AG08395 (cell line): ENCODE measurements around the gene PRKCG.

Experiments
- DNase-seq: peaks from one replicate; pipeline ENCODE4 v3.0.0; 2012; ENCODE audit warnings: mixed read lengths, low spot score

The PRKCG gene

DNA sequence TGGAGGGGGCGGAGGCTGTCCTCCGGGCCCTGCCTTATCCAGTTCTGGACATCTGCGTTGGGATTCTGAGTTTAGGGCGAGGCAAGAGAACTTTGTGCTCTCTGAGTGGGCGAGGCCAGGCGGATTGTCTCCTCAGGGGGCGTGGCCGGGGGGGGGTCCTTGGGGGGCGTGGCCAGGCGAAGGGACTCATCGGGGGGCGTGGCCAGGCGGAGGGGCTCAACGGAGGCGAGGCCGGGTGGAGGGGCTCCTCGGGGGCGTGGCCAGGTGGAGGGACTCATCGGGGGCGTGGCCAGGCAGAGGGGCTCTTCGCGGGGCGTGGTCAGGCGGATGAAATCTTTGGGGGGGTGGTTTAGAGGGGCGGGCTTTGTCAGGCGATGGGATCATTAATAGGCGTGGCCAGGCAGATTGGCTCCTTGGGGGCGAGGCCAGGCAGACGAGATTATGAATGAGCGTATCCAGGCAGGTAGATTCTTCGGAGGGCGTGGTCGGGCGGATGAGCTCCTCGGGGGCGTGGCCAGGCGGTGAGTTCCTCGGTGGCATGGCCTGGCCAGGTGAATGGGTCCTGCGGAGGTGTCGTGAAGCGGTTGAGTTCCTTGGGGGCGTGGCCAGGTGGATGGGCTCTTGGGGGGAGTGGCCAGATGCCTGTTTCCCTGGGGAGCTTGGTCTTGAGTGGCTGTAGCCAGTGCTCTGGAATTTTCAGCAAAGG, 16.8 kb downstream of the PRKCG start:
- DNase-seq = no peak

GRCh38 chr19:53900191-53900860, 18.3 kb downstream of the PRKCG start:
- DNase-seq = no peak

GRCh38 chr19:53903055-53903680, 21.2 kb downstream of the PRKCG start:
- peak; percentile 40 for DNase-seq

- DNase-seq = no peak
These were observed 22.9 kb downstream of the PRKCG start for GRCh38 chr19:53904909-53905308.

GRCh38 chr19:53905787-53906186, 23.8 kb downstream of the PRKCG start:
- no peak for DNase-seq

DNA sequence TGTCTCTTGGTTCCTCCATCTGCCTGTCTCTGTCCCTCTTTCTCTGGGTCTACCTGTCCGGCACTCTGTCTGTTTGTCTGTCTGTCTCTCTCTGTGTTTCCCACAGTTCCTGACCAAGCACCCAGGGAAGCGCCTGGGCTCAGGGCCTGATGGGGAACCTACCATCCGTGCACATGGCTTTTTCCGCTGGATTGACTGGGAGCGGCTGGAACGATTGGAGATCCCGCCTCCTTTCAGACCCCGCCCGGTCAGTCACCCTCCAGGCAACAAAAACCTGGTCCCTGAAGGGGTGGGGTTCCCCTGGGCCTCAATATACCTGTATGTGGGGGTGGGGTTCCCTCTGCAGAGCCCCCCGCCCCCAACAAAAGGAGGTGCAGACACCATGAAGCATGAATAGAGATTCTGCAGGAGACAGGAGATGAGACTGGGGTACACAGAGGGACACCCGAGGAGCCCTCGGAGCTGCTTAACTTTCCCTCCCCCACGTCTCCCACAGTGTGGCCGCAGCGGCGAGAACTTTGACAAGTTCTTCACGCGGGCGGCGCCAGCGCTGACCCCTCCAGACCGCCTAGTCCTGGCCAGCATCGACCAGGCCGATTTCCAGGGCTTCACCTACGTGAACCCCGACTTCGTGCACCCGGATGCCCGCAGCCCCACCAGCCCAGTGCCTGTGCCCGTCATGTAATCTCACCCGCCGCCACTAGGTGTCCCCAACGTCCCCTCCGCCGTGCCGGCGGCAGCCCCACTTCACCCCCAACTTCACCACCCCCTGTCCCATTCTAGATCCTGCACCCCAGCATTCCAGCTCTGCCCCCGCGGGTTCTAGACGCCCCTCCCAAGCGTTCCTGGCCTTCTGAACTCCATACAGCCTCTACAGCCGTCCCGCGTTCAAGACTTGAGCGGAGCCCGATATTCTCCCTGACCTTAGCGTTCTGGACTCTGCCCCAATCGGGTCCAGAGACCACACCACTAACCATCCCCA, 24.5 kb downstream of the PRKCG start:
- DNase-seq = peak; percentile 79

GRCh38 chr19:53907193-53907581, 25.2 kb downstream of the PRKCG start:
- no peak for DNase-seq

GRCh38 chr19:53907690-53908089, 25.7 kb downstream of the PRKCG start:
- no peak for DNase-seq

DNA sequence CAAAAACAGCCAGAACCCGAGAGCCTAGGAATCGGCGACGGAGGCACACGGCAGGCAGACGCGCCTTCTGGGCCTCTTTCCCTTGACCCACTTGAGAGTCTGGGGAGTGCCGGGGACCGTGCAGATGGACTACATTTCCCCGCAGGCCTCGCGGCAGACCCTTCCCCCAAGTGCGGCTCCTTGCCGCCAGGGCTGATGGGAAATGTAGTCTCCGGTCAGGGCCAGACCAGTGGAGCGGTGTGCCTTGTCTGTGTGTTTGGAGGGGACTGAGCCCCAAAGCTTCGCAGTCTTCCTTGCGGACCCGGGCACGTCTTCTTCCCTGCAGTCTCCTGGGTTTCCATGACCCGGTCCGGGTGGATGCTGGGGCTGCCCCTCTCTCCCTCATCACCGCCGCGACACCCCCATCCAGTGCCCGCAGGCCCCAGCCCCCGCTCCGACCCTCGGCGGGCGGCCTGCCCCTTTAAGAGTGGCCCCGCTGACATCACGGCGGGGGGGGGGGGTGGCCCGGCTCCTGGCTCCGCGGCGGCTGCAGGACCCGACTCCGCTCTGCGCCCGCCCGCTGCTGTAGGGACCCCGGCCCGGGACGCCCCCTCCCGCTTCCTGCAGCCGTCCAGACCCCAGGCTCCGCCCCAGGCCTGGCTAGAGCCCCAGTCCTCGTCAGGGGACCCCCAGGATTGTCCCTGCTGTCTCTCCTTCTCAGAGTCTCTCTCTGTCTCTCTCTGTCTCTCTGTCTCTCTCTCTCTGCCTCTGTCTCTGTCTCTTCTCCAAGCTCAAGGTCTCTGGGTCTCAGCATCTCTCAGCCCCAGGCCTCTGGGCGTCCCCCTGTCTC, 26.3 kb downstream of the PRKCG start:
- DNase-seq = peak; percentile 56

GRCh38 chr19:53908935-53909415, 27.0 kb downstream of the PRKCG start, which contains the start of gene CACNG7:
Gene CACNG7, plus strand, starts transcription at chr19:53909278. Its CDS starts 3,554 bp downstream, at chr19:53912832.
- DNase-seq = no peak

DNA sequence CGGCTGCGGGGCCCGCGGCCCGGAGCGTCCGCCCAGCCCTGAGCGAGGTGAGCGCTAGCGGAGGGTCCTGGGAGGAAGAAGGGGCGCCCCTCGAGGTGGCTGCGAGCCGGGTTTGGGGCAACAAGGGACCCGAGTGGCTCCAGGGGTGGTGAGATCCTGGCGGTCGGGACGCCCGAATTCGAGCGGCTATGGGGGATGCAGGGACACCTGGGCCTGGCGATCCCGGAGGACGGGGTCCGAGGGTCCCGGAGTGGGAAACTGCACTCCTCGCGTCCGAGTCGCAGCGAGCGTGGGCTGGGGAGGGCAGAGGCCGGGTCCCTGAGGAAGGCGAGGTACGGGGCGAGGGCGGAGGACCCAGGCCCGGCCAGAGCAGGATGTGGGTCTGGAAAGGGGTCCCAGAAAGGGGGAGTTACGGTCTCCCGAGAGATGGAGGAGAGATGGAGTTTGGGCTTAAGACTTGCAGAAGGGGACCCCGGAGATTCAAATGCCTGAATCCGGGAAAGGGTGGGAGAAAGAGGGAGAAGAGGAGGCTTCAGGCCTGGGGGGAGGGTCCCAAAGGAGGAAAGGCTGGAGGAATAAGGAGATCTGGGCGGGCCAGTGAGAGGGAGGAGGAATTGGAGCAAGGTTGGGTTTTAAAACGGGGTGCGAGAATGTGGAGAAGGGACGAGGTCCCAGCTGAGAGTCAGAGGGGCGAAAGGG, 27.6 kb downstream of the PRKCG start:
- no peak for DNase-seq

DNA sequence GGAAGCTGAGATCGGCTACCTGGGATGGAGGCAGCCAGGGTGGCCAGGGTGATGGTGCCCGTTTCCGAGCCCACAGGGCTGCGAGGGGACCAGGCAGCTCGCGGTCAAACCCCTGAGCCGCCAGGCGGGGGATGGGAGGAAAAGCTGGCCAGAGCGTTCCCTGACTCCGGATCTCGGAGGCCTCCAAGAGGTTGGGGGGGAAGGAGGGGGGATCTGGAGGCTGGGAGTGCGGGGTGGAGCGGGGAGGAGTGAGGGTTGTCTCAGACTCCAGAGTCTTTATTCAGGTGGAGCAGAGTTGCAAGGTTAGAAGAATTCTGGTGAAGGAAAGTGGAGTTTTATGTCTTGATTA, 28.1 kb downstream of the PRKCG start:
- no peak for DNase-seq

DNA sequence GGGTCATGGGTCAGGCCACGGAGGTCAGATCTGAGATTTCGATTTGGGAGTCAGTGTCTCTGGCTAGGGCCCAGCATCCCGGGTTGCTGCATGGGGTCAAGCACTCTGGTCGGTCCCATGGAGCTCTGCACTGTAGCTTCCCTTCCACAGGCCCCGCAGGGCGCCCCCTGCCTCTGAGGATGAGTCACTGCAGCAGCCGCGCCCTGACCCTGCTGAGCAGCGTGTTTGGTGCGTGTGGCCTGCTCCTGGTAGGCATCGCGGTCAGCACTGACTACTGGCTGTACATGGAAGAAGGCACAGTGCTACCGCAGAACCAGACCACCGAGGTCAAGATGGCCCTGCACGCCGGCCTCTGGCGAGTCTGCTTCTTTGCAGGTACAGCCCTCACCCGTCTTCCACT, 30.7 kb downstream of the PRKCG start:
- DNase-seq = no peak

- DNase-seq = no peak
These were observed 33.0 kb downstream of the PRKCG start for GRCh38 chr19:53915000-53915399.

GRCh38 chr19:53916004-53916403, 34.0 kb downstream of the PRKCG start:
- no peak for DNase-seq

DNA sequence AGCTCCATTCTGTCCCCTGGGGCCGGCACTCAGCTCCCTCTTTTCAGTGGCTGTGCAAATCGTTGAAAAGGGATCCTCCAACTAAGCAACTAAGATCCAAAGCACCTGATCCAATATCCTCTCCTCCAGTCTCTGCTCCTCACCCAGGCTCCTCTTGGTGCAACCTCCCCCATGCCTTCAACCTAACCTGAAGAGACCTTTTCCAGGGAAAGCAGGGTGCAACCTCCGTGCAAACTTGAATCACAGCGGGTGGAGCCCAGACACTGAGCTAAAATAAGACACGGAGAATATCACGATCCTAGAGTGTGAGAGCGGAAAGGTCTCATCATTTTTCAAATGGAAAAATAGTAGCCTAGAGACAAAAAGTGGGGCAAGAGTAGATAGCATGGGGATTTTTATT, 35.4 kb downstream of the PRKCG start:
- DNase-seq = no peak

- peak; percentile 64 for DNase-seq
These were observed 45.7 kb downstream of the PRKCG start for GRCh38 chr19:53927739-53928138.

- DNase-seq = no peak
These were observed 54.0 kb downstream of the PRKCG start for GRCh38 chr19:53936029-53936428.

GRCh38 chr19:53942001-53942786, 60.2 kb downstream of the PRKCG start:
- DNase-seq = no peak

DNA sequence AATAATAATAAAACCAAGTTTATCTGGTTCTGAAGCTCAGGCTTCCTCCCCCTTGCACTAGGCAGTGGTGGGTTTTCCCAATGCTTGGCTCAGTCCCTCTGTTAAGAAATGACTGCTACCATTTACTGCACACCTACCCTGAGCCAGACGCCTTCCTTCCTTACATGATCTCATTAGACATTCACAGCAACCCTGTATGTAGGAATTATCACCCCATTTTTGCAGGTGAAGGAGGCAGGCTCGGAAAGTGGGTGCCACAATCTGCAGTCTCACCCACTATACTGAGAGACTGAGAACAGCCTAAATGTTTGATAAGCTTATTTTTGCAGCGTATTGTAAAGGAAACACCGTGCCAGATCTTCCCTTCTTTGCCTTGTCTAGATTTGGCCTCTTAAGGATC, 62.4 kb downstream of the PRKCG start:
- DNase-seq = no peak
